ENCODE measurements around the gene CD72.

CD72 gene, protein sequence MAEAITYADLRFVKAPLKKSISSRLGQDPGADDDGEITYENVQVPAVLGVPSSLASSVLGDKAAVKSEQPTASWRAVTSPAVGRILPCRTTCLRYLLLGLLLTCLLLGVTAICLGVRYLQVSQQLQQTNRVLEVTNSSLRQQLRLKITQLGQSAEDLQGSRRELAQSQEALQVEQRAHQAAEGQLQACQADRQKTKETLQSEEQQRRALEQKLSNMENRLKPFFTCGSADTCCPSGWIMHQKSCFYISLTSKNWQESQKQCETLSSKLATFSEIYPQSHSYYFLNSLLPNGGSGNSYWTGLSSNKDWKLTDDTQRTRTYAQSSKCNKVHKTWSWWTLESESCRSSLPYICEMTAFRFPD

DNA sequence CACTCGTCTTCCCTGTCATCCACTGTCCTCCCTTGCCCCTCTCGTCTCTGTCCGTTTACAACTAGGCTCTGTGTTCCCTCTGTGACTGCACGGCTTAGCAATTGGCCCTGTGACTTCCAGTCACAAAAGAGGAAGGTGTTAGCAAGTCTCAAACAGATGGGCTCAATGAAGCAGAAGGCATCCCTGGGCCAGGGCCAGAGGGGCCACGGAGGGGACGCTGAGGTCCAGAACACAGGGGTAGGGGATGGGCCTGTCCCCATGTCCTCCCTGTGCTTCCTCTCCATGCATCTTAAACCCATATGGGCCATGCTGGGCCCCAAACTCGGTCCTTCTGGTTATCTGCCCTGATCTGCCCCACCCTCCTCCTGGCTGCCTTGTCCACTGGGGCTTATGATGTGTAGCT lies at the start of gene CD72:
TSS of gene CD72 (minus strand) at position 89 of the 403 bp plus-strand sequence. CDS start 110 bp downstream, outside the sequence.
- peak; percentile 46 for DNase-seq

DNA sequence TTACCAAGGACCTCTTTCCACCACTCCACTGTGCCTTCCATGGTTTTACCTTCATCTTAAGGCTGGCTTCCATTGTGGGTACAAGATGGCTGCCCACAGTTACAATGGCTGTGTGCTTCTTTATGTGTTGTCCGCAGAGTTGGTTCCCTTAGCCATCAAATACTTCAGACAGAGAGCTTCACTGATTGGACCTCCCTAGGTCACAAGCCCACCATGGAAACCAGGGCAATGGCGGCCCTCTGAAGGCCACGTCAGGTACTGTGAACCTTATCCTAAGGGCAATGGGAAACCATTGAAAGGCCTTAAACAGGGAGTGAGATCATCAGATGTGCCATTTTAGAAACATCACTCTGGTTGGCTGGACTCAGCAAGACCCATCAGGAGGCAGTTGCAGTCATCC lies 49.7 kb upstream of the CD72 start:
- DNase-seq, result no peak

DNA sequence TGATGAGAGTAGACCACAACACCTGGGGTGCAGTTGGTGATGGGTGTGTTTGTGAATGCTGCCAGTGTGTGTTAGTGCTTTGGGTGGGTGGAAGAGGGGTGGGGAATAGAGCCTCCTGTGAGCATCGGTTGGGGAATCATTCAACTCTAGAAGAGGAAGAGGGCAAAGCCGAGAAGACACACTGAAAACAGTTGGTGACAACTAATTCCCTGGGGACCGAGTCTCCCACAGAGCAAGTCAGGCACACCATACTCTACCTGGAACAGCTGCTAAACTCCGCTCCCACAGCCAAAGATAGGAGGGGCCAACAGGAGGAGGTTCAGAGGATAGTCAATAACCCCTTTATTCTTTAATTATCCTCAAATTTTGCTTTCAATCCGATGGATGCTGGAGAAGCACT lies 48.3 kb upstream of the CD72 start:
- no peak for DNase-seq

DNA sequence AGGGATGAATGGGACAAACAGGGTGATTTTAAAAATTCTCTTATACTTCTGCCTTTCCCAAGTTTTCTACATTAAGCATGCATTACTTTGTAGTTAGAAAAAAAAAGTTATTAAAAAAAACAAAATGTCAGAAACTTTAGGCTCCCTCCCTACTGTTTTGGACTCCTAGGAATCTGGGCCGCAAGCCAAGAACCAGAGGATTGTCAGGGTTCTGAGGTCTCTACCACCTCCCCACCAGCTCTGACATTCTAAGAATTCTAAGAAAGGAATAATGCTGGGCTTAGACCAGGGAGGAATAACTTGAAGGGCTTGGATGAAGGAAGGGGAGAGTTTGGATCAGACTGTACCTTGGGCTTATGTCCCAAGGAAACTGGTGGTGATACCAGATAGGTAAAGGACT lies 47.8 kb upstream of the CD72 start:
- no peak for DNase-seq

DNA sequence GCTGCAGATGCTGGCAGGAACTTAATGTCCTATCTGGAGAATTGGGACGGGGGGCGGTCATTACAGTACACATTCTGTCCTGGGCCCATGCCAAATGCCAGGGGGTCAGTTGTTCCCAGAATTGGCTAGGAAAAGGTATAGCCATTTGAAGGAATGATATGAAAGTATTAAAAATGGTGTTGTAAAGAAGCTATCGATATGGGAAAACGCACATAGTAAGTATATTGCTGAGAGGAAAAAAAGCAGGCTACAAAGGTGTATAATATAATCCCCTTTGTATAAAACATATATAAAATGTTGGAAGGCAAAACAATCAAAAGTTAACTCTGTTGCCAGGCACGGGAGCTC lies 47.2 kb upstream of the CD72 start:
- DNase-seq, result no peak

DNA sequence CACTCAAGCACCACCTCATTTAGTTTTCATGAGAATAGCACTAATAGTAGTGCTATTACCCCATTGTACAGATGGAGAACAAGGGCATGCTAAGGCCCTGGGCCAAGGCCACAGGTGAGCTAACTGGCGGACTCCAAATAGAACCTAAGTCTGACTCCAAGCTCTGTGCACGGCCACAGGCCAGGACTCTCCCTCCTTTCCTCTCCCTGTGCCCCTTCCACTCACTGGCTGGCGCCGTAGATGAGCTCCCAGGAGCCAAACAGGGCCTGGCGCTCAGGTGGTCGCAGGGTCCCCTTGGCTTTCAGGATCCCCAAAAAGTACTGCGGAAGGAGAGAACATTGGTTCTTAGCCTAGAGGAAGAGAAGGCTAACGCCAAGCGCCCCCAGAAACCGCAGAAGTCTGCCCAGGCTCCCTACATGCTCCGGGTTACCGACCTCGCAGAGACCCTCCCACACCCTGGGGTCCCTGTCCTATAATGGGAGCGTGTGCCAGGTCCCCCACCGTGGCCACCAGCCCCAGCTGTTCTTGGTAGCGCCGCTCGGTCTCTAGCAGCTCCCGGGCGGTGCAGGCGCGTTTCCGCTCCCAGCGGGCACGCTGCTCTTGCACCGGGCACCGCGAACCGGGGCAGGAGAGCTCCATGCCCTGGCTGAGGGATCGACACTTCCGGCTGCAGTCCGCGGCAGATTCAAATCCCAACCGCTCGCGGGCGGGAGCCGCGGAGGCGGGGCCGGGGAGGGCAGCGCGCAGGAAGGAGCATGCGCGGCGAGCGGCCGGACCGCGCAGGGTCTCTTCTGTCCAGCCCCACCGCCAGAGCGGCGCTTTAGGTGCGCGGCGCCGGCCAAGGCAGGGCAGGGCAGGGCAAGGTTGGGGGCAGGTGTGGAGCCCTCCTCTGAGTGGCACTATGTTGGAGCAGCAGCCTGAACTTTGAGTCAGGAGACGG lies 46.6 kb upstream of the CD72 start, which contains the start of gene ARHGEF39:
TSS of gene ARHGEF39 (minus strand) at position 665 of the 940 bp plus-strand sequence. CDS start at position 639, 26 bp downstream.
- DNase-seq, result peak; percentile 56

DNA sequence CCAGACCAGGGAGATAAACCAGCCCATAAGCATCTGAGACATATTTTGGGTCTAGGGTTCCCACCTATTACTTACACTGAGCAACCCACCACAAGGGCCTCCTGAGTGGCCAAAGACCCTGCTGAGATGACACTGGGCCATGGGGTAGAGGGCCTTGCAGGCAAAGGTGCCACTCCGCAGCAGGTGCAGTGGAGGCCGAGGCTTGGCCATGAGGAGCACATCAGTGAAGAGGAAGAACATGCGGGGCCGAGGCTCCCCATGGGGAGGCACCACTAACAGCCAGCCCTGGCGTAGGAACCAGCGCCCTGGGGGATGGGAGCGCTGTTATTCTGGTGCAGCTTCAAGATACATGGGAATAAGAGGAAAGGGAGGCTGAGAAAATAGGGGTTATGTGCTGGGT lies 44.2 kb upstream of the CD72 start:
- DNase-seq, result no peak

DNA sequence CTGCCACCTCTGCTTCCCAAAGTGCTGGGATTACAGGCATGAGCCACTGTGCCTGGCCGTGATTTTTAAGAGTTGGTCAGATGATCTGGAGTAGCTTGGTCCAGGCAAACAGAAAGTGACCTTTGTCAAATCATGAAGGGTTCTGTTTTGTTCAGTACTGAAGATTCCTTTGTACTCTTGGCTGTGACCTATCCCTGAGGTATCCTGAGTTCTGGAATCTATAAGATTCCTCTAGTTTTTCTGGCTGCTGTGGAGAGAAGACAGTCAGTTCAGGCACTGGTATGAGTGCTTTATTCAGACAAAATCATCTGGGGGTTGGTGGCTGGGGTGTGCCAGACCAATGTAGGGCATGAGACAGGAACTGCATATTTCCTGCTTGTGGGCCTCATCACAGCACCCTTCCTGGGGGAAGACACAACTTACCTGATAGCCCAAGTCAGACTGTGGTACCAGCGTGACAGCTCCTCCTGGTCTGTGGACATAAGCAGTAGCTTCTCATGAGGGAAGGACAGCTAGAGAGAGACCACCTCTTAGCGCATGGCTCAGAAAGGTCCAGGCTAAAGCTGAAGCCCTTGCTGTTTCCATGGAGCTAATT lies 43.6 kb upstream of the CD72 start:
- DNase-seq, result peak; percentile 55

DNA sequence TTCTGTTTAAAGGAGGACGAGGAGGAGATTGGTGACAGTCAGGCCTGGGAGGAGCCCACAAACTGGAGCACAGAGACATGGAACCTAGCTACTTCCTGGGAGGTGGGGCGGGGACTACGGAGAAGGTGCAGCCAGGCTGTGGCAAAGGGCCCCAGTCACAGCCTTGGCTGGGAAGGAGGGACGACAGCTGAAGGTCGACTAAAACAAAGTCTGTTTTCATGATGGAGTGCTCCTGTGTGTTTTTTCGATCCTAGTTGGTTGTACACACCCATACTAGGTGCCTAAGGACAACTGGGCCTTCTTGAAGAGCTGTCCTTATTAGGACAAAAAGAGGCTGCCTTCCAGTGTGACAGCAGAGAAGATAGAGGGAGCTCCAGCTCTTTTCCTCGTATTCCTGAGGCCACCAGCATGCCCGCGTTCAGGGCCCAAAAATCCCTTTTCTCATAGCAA lies 42.8 kb upstream of the CD72 start:
- DNase-seq, result no peak

DNA sequence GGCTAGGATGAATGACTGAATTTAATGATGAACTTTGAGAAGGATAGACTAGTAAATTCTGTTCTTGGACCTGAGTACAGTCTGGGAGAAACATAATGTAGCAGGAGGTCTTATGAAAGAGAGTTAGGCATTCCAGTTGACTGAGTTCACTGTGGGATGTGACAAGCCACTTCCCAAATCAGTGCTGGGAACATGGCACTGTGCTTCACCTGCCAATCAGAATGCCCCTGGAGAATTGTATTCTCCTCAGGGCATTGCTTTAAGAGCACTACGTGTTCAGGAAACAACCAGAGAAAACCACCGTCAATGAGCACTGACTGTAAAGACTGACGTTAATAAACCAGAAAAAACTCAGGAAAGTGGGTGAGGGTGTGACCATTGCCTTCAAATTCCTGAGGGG lies 41.1 kb upstream of the CD72 start:
- no peak for DNase-seq

DNA sequence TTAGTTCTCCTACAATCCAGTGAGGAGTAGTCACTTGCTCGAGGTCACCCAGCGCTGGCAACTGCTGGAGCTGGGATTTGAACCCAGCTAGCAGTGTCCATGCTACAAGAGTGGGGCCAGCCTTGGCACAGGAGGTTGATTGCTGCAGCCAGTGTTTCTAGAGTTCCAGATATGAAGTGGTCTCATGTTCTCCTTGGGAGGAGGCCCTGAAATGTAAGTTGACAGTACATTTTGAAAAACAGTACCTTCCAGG lies 40.7 kb upstream of the CD72 start:
- DNase-seq, result no peak

DNA sequence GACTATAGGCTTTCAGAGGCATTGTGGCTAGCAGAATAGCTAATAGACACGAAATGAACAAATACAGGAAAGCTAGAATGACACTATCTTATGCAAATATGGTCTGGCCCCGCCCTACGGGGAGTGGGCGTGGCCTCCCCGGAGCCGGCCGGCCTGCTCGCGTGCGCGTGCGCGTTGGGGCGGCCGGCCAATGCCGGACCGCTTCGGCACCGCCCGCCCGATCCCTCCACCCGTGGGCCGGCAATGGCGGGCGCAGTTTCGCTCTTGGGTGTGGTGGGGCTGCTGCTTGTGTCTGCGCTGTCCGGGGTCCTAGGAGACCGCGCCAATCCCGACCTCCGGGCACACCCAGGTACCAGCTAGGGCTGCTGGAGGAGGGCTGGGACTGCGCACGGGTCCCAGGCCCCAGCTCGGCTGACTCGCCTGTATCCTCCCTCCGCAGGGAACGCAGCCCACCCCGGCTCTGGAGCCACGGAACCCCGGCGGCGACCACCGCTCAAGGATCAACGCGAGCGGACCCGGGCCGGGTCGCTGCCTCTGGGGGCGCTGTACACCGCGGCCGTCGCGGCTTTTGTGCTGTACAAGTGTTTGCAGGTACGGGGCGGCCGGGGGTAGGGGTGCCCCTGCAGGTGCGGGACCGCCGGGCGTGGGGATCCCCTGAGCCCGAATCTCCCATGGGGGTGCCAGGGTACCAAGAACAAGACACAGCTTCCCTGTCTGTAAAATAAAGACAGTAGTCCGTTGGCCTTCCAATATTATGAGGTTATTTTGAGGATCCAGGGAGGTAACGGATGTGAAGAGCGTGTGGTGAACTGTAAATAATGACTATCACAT lies 40.1 kb upstream of the CD72 start, which contains the start of gene CCDC107:
TSS of gene CCDC107 (plus strand) at position 156 of the 831 bp plus-strand sequence. CDS start at position 244, 88 bp downstream.
- DNase-seq, result peak; percentile 86

DNA sequence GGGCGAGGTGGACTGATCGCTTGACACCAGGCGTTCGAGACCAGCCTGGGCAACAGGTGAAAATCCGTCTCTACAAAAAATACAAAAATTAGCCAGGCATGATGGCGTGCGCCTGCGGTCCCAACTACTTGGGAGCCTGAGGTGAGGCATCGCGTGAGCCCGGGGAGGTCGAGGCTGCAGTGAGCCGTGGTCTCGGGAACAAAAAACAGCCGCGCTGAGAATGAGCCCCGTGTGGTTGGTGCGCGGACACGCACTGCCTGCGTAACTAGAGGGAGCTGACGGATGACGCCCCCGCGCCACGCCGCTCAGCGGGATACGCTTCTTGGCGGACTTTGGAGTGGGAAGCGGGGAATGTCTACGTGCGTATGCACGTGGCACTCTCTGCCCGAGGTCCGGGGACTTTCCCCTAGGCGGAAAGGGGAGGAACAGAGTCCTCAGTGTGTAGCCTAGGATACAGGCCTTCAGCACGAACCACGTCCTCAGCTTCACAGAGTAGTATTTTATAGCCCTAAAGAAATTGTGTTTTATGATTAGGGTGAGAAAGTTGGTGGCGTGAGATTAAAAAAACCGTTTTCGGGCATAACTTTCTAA lies 39.4 kb upstream of the CD72 start, which contains the start of gene RMRP:
TSS of gene RMRP (minus strand) at position 474 of the 591 bp plus-strand sequence.
- peak; percentile 93 for DNase-seq

DNA sequence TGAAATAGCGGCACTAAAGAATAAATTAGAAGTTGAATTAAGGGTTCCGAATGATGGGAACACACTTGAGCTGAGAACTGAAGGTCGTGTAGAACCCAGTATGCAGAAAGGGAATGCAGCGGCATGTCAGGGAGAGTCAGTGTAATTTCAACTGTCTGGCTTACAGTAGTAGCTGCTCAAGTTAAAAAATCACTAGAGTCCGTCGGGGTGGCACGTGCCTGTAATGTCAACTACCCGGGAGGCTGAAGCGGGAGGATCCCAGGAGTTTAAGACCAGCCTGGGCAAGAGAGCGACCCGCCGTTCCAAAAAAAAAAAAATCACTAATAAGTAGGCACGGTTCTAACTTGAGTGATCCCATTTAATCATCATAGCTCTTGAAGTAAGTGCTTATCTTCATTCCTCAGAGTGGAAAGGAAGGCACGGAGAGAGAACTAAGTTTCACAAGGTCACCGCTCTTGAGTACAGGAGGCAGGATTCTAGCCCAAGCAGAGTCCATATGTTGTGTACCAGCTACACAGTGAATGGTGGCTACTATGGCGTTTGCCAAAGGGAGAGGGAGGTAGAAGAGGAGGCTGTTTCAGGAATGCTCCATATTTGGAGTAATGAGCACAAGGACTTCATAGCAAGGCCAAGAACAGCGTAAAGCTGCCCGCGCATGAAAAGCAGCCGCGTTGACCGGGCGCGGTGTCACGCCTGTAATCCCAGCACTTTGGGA lies 38.8 kb upstream of the CD72 start:
- DNase-seq, result no peak

DNA sequence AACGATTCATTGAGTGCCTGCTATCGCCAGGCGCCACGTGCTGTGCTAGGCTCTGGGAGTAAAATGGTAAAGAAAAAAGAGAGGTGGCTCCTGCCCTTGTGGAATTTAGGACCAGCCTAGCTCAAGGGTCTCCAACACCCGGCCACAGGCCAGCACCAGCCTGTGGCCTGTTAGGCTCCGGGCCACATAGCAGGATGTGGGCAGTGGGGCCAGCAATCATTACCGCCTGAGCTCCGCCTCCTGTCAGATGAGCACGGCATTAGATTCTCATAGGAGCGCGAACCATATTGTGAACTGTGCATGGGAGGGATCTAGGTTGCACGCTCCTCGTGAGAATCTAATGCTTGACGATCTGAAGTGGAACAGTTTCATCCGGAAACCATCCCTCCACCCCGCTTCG lies 38.1 kb upstream of the CD72 start:
- DNase-seq, result no peak

DNA sequence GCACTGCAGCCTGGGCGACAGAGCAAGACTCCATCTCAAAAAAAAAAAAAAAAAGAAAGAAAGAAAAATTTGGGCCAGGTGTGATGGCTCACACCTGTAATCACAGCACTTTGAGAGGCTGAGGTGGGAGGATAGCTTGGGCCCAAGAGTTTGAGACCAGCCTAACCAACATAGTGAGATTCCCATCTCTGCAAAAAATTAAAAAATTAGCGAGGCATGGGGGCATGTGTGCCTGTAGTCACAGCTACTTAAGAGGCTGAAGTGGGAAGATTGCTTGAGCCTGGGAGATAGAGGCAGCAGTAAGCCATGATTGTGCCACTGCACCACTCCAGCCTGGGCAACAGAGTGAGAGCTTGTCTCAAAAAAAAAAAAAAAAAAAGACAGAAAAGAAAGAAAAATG lies 35.4 kb upstream of the CD72 start:
- DNase-seq, result no peak

DNA sequence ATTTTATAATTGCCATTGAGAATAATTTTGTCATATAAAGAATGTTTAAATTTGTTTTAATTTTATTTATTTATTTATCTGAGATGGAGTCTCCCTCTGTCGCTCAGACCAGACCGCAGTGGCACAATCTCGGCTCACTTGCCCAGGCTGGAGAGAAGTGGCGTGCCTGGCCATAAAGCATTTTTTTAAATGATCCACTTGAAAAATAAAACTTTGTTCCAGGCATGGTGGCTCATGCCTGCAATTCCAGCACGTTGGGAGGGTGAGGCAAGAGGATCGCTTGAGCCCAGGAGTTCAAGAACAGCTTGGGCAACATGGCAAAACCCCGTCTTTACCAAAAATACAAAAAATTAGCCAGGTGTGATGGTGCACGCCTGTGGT lies 34.6 kb upstream of the CD72 start:
- DNase-seq, result no peak

DNA sequence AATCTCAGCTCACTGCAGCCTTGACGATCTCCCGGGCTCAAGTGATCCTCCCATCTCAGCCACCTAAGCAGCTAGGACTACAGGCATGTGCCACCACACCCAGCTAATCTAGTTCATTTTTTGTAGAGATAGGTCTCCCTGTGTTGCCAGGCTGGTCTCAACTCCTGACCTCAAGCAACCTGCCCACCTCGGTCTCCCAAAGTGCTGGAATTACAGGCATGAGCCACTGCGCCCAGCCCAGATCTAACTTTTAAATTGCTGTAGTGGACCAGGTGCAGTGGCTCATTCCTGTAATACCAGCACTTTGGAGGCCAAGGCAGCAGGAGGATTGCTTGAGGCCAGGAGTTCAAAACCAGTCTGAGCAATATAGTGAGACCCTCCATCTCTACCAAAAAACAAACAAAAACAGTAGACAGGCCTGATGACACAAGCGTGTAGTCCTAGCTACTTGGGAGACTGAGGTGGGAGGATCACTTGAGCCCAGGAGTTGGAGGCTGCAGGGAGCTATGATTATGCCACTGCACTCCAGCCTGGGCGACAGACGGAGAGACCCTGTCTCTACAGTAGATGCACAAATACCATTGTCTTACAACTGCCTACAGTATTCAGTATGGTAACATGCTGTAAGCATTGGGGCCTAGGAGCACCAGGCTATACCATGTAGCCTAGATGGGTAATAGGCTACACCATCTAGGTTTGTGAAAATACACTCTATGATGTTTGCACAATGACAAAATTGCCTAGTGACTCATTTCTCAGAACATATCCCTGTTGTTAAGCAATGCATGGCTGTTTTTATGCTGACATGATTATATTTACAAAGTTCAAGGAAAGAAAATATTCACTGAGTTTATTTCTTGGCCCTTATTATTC lies 34.0 kb upstream of the CD72 start:
- DNase-seq, result no peak

DNA sequence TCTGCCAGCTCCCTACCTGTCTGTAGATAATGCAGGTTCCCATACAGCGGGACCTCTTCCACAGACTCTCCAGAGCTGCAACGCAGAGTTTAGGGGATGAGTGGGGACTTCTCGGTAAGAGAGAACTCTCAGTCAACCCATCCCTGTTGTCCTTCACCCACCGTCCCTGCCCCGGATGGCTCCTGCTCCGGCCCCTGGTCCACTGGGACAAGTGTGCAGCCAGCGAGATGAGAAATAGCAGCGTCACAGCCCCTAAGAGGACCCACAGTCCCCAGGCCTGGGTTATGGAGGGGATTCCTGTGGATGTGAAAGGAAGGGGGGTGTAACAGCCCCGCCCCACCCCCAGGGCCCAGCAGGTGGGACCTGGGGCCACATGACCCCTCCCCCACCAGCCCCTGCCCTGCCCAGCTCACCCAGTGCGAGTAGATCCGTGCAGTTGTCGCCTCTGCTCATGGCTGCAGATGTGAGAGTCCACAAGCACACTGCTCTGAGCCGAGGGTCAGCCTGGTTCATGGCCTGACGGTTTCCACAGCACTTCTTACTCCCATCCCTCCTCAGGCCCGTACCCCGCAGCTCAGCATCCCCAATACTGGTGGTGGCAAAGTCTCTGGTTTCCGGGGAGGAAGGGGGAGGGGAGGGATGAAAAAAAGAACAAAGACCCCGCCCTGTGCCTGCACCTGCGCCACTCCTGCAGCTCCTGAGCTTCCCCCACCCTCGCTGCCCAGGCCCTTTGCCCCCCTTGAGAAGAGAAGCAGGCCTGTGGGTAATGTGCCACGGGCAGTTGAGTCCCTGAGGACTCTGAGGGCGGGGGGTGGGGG lies 32.3 kb upstream of the CD72 start, which contains the start of gene SIT1:
TSS of gene SIT1 (minus strand) at position 591 of the 818 bp plus-strand sequence. CDS start at position 513, 78 bp downstream.
- DNase-seq, result peak; percentile 25
